ENCODE measurements around the gene MCL1.

GRCh38 chr1:150563340-150564038 lies 15.9 kb downstream of the MCL1 start:
- TF ChIP-seq CTCF (IDR thresholded peaks at IDR 0.05; ENCODE audit: insufficient read depth, low read length, poor library complexity, severe bottlenecking): no peak
- TF ChIP-seq EZH2phosphoT487 (conservative IDR thresholded peaks at IDR 0.05; ENCODE audit: low read length): no peak

All from SU-DHL-6 (cell line).